ENCODE results near the gene TP53BP2. TPM values are rescaled to one million over a fixed set of nuclear protein-coding genes. Genes with fewer than 3 reads are reported as not detected.
A peak's percentile ranks its signal among the peaks of the same experiment; 100 is the strongest.

TP53BP2 gene
- total RNA-seq, 1 donor from 2014 or later, result 35.1 TPM

- no peak for DNase-seq
Measured at GRCh38 chr1:223763881-223764280, 81.9 kb downstream of the TP53BP2 start.

GRCh38 chr1:223763251-223763650 is 82.5 kb downstream of the TP53BP2 start:
- DNase-seq, result no peak

- DNase-seq, result no peak
Measured at GRCh38 chr1:223761411-223761810, 84.3 kb downstream of the TP53BP2 start.

GRCh38 chr1:223760833-223761232 is 84.9 kb downstream of the TP53BP2 start:
- no peak for DNase-seq

GRCh38 chr1:223759273-223759672 is 86.5 kb downstream of the TP53BP2 start:
- DNase-seq, result no peak

GRCh38 chr1:223758734-223759133 is 87.0 kb downstream of the TP53BP2 start:
- DNase-seq, result no peak

GRCh38 chr1:223756806-223757700 is 88.7 kb downstream of the TP53BP2 start:
- DNase-seq, result no peak

- no peak for DNase-seq
Measured at GRCh38 chr1:223755992-223756775, 89.6 kb downstream of the TP53BP2 start.

GRCh38 chr1:223755432-223755792 is 90.3 kb downstream of the TP53BP2 start:
- DNase-seq, result no peak

GRCh38 chr1:223754681-223755431 is 90.9 kb downstream of the TP53BP2 start:
- no peak for DNase-seq

- no peak for DNase-seq
Measured at GRCh38 chr1:223752721-223753515, 92.8 kb downstream of the TP53BP2 start.

GRCh38 chr1:223751696-223752095 is 94.1 kb downstream of the TP53BP2 start:
- DNase-seq, result no peak

GRCh38 chr1:223750730-223751570 is 94.8 kb downstream of the TP53BP2 start:
- no peak for DNase-seq

- DNase-seq, result peak; percentile 77
Measured at GRCh38 chr1:223748773-223749733, 96.7 kb downstream of the TP53BP2 start.

GRCh38 chr1:223748405-223748772 is 97.4 kb downstream of the TP53BP2 start:
- peak; percentile 56 for DNase-seq

- DNase-seq, result peak; percentile 61
Measured at GRCh38 chr1:223747838-223748335, 97.9 kb downstream of the TP53BP2 start.

GRCh38 chr1:223745731-223746130 is 100.0 kb downstream of the TP53BP2 start:
- DNase-seq, result no peak

GRCh38 chr1:223742856-223743517 is 102.8 kb downstream of the TP53BP2 start:
- DNase-seq, result peak; percentile 80

- DNase-seq, result peak; percentile 81
Measured at GRCh38 chr1:223741861-223742260, 103.9 kb downstream of the TP53BP2 start.

Data from dermis blood vessel endothelial cell (primary cell).